A172 (cell line): ENCODE data around the gene MS4A14. TPM values are rescaled to one million over a fixed set of nuclear protein-coding genes. Genes with fewer than 3 reads are reported as not detected.

Experiments used
- total RNA-seq: library from RNA; depleted of rRNA; stranded (reverse); fragments of >200 nt; shearing (Covaris generic); gene quantifications from 2 replicates; pipeline ENCODE4 v1.2.3, GENCODE V29; 2014; rRNA removed

Gene MS4A14
- total RNA-seq, 1 experiment from 2014 or later: not detected

Other genes with a start within 250 kb of the MS4A14 start
- gene MS4A6A, start 213.4 kb upstream of the MS4A14 start, total RNA-seq: not detected in 2 replicates
- not detected in 2 replicates for gene MS4A4E, start 153.3 kb upstream of the MS4A14 start, total RNA-seq
- gene MS4A4A, start 115.8 kb upstream of the MS4A14 start, total RNA-seq: not detected in 2 replicates
- not detected in 2 replicates for gene MS4A6E, start 69.2 kb upstream of the MS4A14 start, total RNA-seq
- not detected in 2 replicates for gene MS4A7, start 17.9 kb upstream of the MS4A14 start, total RNA-seq
- gene MS4A5, start 33.1 kb downstream of the MS4A14 start, total RNA-seq: not detected in 2 replicates
- gene MS4A1, start 59.4 kb downstream of the MS4A14 start, total RNA-seq: not detected in 2 replicates
- not detected in 2 replicates for gene MS4A12, start 96.3 kb downstream of the MS4A14 start, total RNA-seq
- gene MS4A13, start 118.9 kb downstream of the MS4A14 start, total RNA-seq: 2.3 TPM in 1 of 2 replicates, not detected in the other